HCT116 (cell line): ENCODE results near the gene SCN4A. TPM values are rescaled to one million over a fixed set of nuclear protein-coding genes. Genes with fewer than 3 reads are reported as not detected.

Experiments used
- ATAC-seq: fragments of 200-7000 bp; cut with Tn5 transposase; 2 replicates; pipeline ENCODE4 v1.9.1; 2020; ENCODE audit warnings: mild to moderate bottlenecking, moderate library complexity
- BruUV-seq: library from RNA; stranded (reverse); fragments of 400-500 nt; replicated peaks from 2 replicates; lab custom pipeline; 2021; lab: Mats Ljungman, UMichigan
- CTCF ChIA-PET: fragments of 300-600 bp; sonication (Branson Sonifier 250); formaldehyde crosslinking; loops from one replicate; lab custom pipeline; 2021; ENCODE audit warnings: antibody characterized with exemption; lab: Charles Lee
- POLR2A ChIA-PET: fragments of 300-600, 350-600 bp; sonication (Branson Sonifier 250); formaldehyde crosslinking; loops from one replicate; lab custom pipeline; 2021; ENCODE audit warnings: antibody characterized with exemption; lab: Charles Lee
- RAD21 ChIA-PET, 2 experiments: fragments of 300-600 bp; sonication (Branson Sonifier 250); formaldehyde crosslinking; loops; one replicate each; lab custom pipeline; 2023; ENCODE audit warnings: low total read pairs in 2 of 2; ENCODE audit not compliant: uncharacterized antibody in 2 of 2, unreplicated experiment in 2 of 2, low non-redundant PET in 1 of 2; lab: Charles Lee
- DNase-seq: peaks from one replicate; pipeline ENCODE4 v3.0.0-alpha.2; 2010; ENCODE audit warnings: low read depth, low spot score
- H2AFZ ChIP-seq: fragments of 200-600 bp; shearing (Covaris generic), sonication (generic); 2 replicates; pipeline ENCODE4 v1.6.1; 2017; ENCODE audit warnings: low read depth, mixed run types, mixed read lengths, antibody characterized with exemption, low read length; ENCODE audit not compliant: poor library complexity, severe bottlenecking
- H3K27ac ChIP-seq: 2 replicates; pipeline ENCODE4 v1.5.1; 2012; ENCODE audit warnings: low read depth, low read length
- H3K27me3 ChIP-seq: fragments of 200-600 bp; sonication (generic); 2 replicates; pipeline ENCODE4 v1.6.1; 2016; ENCODE audit warnings: mixed run types, low read length, mixed read lengths; ENCODE audit not compliant: insufficient read depth
- H3K36me3 ChIP-seq, 2 experiments: fragments of 200-500 bp in 1 of 2; fragments of 200-600 bp in 1 of 2; sonication (Bioruptor generic) in 1 of 2; sonication (generic) in 1 of 2; 2 replicates each; pipeline versions ENCODE4 v1.5.1 to v1.6.1; 2014 to 2016; ENCODE audit warnings: low read length in 2 of 2, inconsistent platforms in 1 of 2, mixed read lengths in 1 of 2, mixed run types in 1 of 2; ENCODE audit not compliant: insufficient read depth in 2 of 2, control insufficient read depth in 1 of 2
- H3K4me1 ChIP-seq, 2 experiments: fragments of 200-600 bp in 1 of 2; sonication (generic) in 1 of 2; 2 replicates each; pipeline versions ENCODE4 v1.5.1 to v1.6.1; 2012 to 2017; ENCODE audit warnings: low read length in 2 of 2, inconsistent platforms in 1 of 2, mild to moderate bottlenecking in 1 of 2, mixed read lengths in 1 of 2, mixed run types in 1 of 2, moderate library complexity in 1 of 2; ENCODE audit not compliant: insufficient read depth in 2 of 2, control insufficient read depth in 1 of 2
- H3K4me2 ChIP-seq: fragments of 200-600 bp; sonication (generic); 2 replicates; pipeline ENCODE4 v1.6.1; 2017; ENCODE audit warnings: mixed run types, low read length, mixed read lengths
- H3K4me3 ChIP-seq, 2 experiments: fragments of 200-600 bp in 1 of 2; sonication (generic) in 1 of 2; replicated peaks in 1 of 2; 2 replicates each; pipeline ENCODE4 v1.5.1; 2011 to 2016; ENCODE audit warnings: low read length in 2 of 2, control low read depth in 1 of 2, low read depth in 1 of 2, mild to moderate bottlenecking in 1 of 2, mixed read lengths in 1 of 2, mixed run types in 1 of 2
- H3K79me2 ChIP-seq: fragments of 200-600 bp; sonication (generic); 2 replicates; pipeline ENCODE4 v1.6.1; 2017; ENCODE audit warnings: mild to moderate bottlenecking, mixed run types, low read length, moderate library complexity, mixed read lengths; ENCODE audit not compliant: insufficient read depth
- H3K9ac ChIP-seq: fragments of 200-600 bp; sonication (generic); 2 replicates; pipeline ENCODE4 v1.6.1; 2016; ENCODE audit warnings: low read length, mixed read lengths
- H3K9me2 ChIP-seq: fragments of 200-600 bp; sonication (generic), shearing (Covaris generic); 2 replicates; pipeline ENCODE4 v1.6.1; 2017; ENCODE audit warnings: mixed run types, mild to moderate bottlenecking, moderate library complexity; ENCODE audit not compliant: insufficient read depth
- H3K9me3 ChIP-seq, 2 experiments: fragments of 200-500 bp in 1 of 2; fragments of 200-600 bp in 1 of 2; sonication (Bioruptor generic) in 1 of 2; sonication (generic) in 1 of 2; 2 replicates each; pipeline ENCODE4 v1.6.1; 2014 to 2017; ENCODE audit warnings: low read length in 2 of 2, mixed read lengths in 2 of 2, inconsistent platforms in 1 of 2, low read depth in 1 of 2, mild to moderate bottlenecking in 1 of 2, mixed run types in 1 of 2, moderate library complexity in 1 of 2; ENCODE audit not compliant: control insufficient read depth in 1 of 2, insufficient read depth in 1 of 2
- H4K20me1 ChIP-seq: fragments of 200-600 bp; sonication (generic), shearing (Covaris generic); 2 replicates; pipeline ENCODE4 v1.6.1; 2017; ENCODE audit warnings: mixed run types, mild to moderate bottlenecking, moderate library complexity; ENCODE audit not compliant: insufficient read depth
- CTCF ChIP-seq, 3 experiments: fragments of 200-600 bp in 1 of 3; sonication (generic) in 1 of 3; IDR thresholded peaks in 2 of 3; conservative IDR thresholded peaks in 1 of 3; 2 replicates each; pipeline ENCODE4 v1.5.1; 2012 to 2017; ENCODE audit warnings: low read depth in 2 of 3, low read length in 2 of 3, antibody characterized with exemption in 1 of 3, borderline replicate concordance in 1 of 3, control low read depth in 1 of 3, mild to moderate bottlenecking in 1 of 3, mixed read lengths in 1 of 3, mixed run types in 1 of 3, moderate library complexity in 1 of 3; ENCODE audit not compliant: insufficient read depth in 1 of 3
- EGR1 ChIP-seq: IDR thresholded peaks from 2 replicates; pipeline ENCODE4 v1.6.1; 2012; ENCODE audit warnings: low read depth
- JUND ChIP-seq: IDR thresholded peaks from 2 replicates; pipeline ENCODE4 v1.6.1; 2012
- MAX ChIP-seq: IDR thresholded peaks from 2 replicates; pipeline ENCODE4 v1.6.1; 2012
- RAD21 ChIP-seq: IDR thresholded peaks from 2 replicates; pipeline ENCODE4 v1.6.1; 2012; ENCODE audit warnings: low read depth, mild to moderate bottlenecking
- REST ChIP-seq: IDR thresholded peaks from 2 replicates; pipeline ENCODE4 v1.6.1; 2012; ENCODE audit warnings: low read depth
- SIN3A ChIP-seq: IDR thresholded peaks from 2 replicates; pipeline ENCODE4 v1.6.1; 2012; ENCODE audit warnings: low read depth
- ZFX ChIP-seq: fragments of 450-650 bp; IDR thresholded peaks from 2 replicates; pipeline ENCODE4 v1.6.1; 2017
- intact Hi-C: fragments of 100-400 bp; cut with micrococcal nuclease; formaldehyde crosslinking; loops from 2 replicates; pipeline ENCODE4 v1.10.0; 2022
- total RNA-seq: library from RNA; stranded (reverse); gene quantifications from one replicate; pipeline ENCODE4 v1.2.1, GENCODE V29; 2021; ENCODE audit not compliant: unreplicated experiment

The SCN4A gene
- total RNA-seq, 1 experiment from 2014 or later, result 2.7 TPM

- no peaks in the 10 kb centered on the region for H4K20me1 ChIP-seq
- no peak overlapping the region for H3K4me3 ChIP-seq
- no peak for ATAC-seq
- no peak overlapping the region for H3K4me2 ChIP-seq
- H3K4me1 ChIP-seq, result no peaks in the 10 kb centered on the region
- no peaks in the 10 kb centered on the region for H3K9me2 ChIP-seq
- intact Hi-C loops, result loop anchor here (2.0 kb wide), 1 partner anchor 98 kb away; no protein-coding TSS in a partner anchor
- no peaks in the 10 kb centered on the region for H3K9me3 ChIP-seq
- H3K9ac ChIP-seq, result no peak overlapping the region
- H3K36me3 ChIP-seq, result no peaks in the 10 kb centered on the region
- no TSS peak for BruUV-seq
- no peak for DNase-seq
- no peak overlapping the region for H2AFZ ChIP-seq
- no peaks in the 10 kb centered on the region for H3K79me2 ChIP-seq
- 0 out of 6 replicates have a peak, but pooled peaks have one; percentile 16 to 23 (median 20) for TF ChIP-seq CTCF (IDR thresholded peaks at IDR 0.05 in 2 of 3, conservative IDR thresholded peaks at IDR 0.05 in 1 of 3; ENCODE audit: borderline replicate concordance in 1 of 3, insufficient read depth in 1 of 3, low read depth in 2 of 3, low read length in 2 of 3)
- no peak for TF ChIP-seq SIN3A
- POLR2A ChIA-PET, result interaction anchor here (2.3 kb wide), 1 partner anchor 227 kb away, joined by 13 read pairs; no protein-coding TSS in a partner anchor
- no peaks in the 10 kb centered on the region for H3K27me3 ChIP-seq
- CTCF ChIA-PET, result interaction anchor here (0.7 to 3.9 kb wide), 17 partner anchors 7 to 501 kb away, joined by 3 to 90 read pairs (median 7); partner anchors contain the start of genes CSHL1 and ICAM2
- RAD21 ChIA-PET, result interaction anchor here (1.6 to 2.4 kb wide), 4 partner anchors 28 to 215 kb away, joined by 5 to 20 read pairs (median 8); no protein-coding TSS in a partner anchor
- no peak overlapping the region for H3K27ac ChIP-seq
Measured at GRCh38 chr17:63918305-63918704, 54.4 kb downstream of the SCN4A start.

DNA sequence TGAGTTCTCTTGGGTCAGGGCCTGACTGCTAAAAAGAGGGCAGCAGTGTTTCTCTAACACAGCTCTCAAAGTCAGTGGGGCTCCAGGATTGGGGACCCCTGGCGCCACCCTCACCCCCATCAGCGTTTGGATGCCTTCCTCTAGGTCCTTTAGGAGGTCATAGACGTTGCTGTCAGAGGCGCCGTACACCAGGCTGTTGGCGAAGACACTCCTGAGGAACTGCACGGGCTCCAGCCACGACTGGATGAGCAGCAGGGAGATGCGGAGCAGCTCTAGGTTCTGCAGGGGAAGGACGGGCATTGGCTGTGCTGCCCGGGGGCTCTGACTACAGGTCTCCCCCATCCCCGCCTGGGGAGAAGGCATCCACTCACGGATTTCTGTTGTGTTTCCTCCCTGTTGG, 55.1 kb downstream of the SCN4A start:
- H3K9me3 ChIP-seq, result no peaks in the 10 kb centered on the region
- H4K20me1 ChIP-seq, result no peaks in the 10 kb centered on the region
- no peak overlapping the region for H3K4me2 ChIP-seq
- ATAC-seq, result no peak
- ChIA-PET POLR2A (no interaction called here), CTCF (interaction anchor here (0.7 to 3.9 kb wide), 7 partner anchors 14 to 502 kb away, joined by 3 to 90 read pairs (median 69); no protein-coding TSS in a partner anchor), RAD21 (no interaction called here)
- no peaks in the 10 kb centered on the region for H3K9me2 ChIP-seq
- H3K79me2 ChIP-seq, result no peaks in the 10 kb centered on the region
- H3K4me1 ChIP-seq, result no peaks in the 10 kb centered on the region
- H3K27ac ChIP-seq, result no peak overlapping the region
- no peaks in the 10 kb centered on the region for H3K36me3 ChIP-seq
- TF ChIP-seq RAD21 (no peak), EGR1 (no peak), REST (no peak), JUND (no peak), MAX (no peak), ZFX (no peak)
- H3K9ac ChIP-seq, result no peak overlapping the region
- H3K27me3 ChIP-seq, result no peaks in the 10 kb centered on the region
- intact Hi-C loops, result loop anchor here (2.0 kb wide), 1 partner anchor 99 kb away; no protein-coding TSS in a partner anchor
- H2AFZ ChIP-seq, result no peak overlapping the region
- no TSS peak for BruUV-seq
- DNase-seq, result no peak
- H3K4me3 ChIP-seq, result no peak overlapping the region
